GM23248 (cell line): Measurements from ENCODE around the gene IPO4. TPM values are rescaled to one million over a fixed set of nuclear protein-coding genes. Genes with fewer than 3 reads are reported as not detected.

Experiments used
- DNase-seq: peaks from one replicate; pipeline ENCODE4 v3.0.0-alpha.2; 2015
- H2AFZ ChIP-seq: fragments of 200-600 bp; sonication (generic); 2 replicates; pipeline ENCODE4 v1.6.1; 2016; ENCODE audit warnings: antibody characterized with exemption
- H3F3A ChIP-seq: fragments of 200-600 bp; sonication (generic); 2 replicates; pipeline ENCODE4 v1.6.1; 2016; ENCODE audit warnings: mild to moderate bottlenecking, antibody characterized with exemption, mixed run types; ENCODE audit not compliant: insufficient read depth
- H3K27ac ChIP-seq: fragments of 200-600 bp; sonication (generic); 2 replicates; pipeline ENCODE4 v1.5.1; 2016; ENCODE audit warnings: mild to moderate bottlenecking
- H3K27me3 ChIP-seq: fragments of 200-600 bp; sonication (generic); replicated peaks from 2 replicates; pipeline ENCODE4 v1.6.1; 2016; ENCODE audit warnings: mild to moderate bottlenecking; ENCODE audit not compliant: insufficient read depth
- H3K36me3 ChIP-seq: fragments of 200-600 bp; sonication (generic); 2 replicates; pipeline ENCODE4 v1.6.1; 2016; ENCODE audit warnings: low read depth, mild to moderate bottlenecking
- H3K4me1 ChIP-seq: fragments of 200-600 bp; sonication (generic); 2 replicates; pipeline ENCODE4 v1.6.1; 2016; ENCODE audit warnings: mild to moderate bottlenecking; ENCODE audit not compliant: insufficient read depth
- H3K4me2 ChIP-seq: fragments of 200-600 bp; sonication (generic); one replicate; pipeline ENCODE4 v1.6.1; 2016; ENCODE audit warnings: mild to moderate bottlenecking; ENCODE audit not compliant: unreplicated experiment
- H3K4me3 ChIP-seq: fragments of 200-600 bp; sonication (generic); 2 replicates; pipeline ENCODE4 v1.5.1; 2016; ENCODE audit warnings: mild to moderate bottlenecking
- H3K79me2 ChIP-seq: fragments of 200-600 bp; sonication (generic); 2 replicates; pipeline ENCODE4 v1.6.1; 2016; ENCODE audit warnings: mild to moderate bottlenecking; ENCODE audit not compliant: insufficient read depth
- H3K9ac ChIP-seq: fragments of 200-600 bp; sonication (generic); 2 replicates; pipeline ENCODE4 v1.6.1; 2016; ENCODE audit warnings: mild to moderate bottlenecking
- H3K9me2 ChIP-seq: fragments of 200-600 bp; sonication (generic); 2 replicates; pipeline ENCODE4 v1.6.1; 2016; ENCODE audit warnings: mixed run types, mild to moderate bottlenecking, moderate library complexity; ENCODE audit not compliant: insufficient read depth
- H3K9me3 ChIP-seq: fragments of 200-600 bp; sonication (generic); one replicate; pipeline ENCODE4 v1.6.1; 2017; ENCODE audit warnings: low read depth
- H4K20me1 ChIP-seq: fragments of 200-600 bp; sonication (generic); 2 replicates; pipeline ENCODE4 v1.6.0; 2016; ENCODE audit not compliant: insufficient read depth
- EZH2 ChIP-seq: fragments of 200-600 bp; sonication (generic); IDR thresholded peaks from 2 replicates; pipeline ENCODE4 v1.6.1; 2018; ENCODE audit warnings: antibody characterized with exemption, mild to moderate bottlenecking; ENCODE audit not compliant: insufficient read depth, poor library complexity, severe bottlenecking
- EZH2phosphoT487 ChIP-seq: fragments of 200-600 bp; sonication (generic); IDR thresholded peaks from 2 replicates; pipeline ENCODE4 v1.6.1; 2018; ENCODE audit warnings: antibody characterized with exemption, moderate library complexity, mild to moderate bottlenecking, low read depth; ENCODE audit not compliant: insufficient read depth
- WGBS, 2 experiments: methylation state at CpG; one replicate each; pipeline ENCODE4 v1.1.6; 2015 to 2017; ENCODE audit warnings: low lambda C conversion rate in 2 of 2, low coverage in 1 of 2; ENCODE audit errors: missing lambda C conversion rate in 2 of 2; 5-methylcytosine and 5-hydroxymethylcytosine counted together
- in situ Hi-C: fragments of 300-500 bp; cut with MboI; formaldehyde crosslinking; loops from 2 replicates; pipeline ENCODE4 v1.15.0; 2020
- polyA plus RNA-seq: library from polyadenylated mRNA; unstranded; fragments of >200 nt; fragmentation: Nextera tagmentation; extraction: Ambion mirVana; gene quantifications from 2 replicates; pipeline ENCODE4 v1.2.1, GENCODE V29; 2016
- total RNA-seq: library from RNA; depleted of rRNA; stranded (reverse); fragments of >200 nt; shearing (Covaris generic); gene quantifications from 2 replicates; pipeline ENCODE4 v1.2.3, GENCODE V29; 2014

Gene IPO4
- total and polyA plus RNA-seq, 2 experiments from 2014 or later, result 33.6 to 58.3 TPM

DNA sequence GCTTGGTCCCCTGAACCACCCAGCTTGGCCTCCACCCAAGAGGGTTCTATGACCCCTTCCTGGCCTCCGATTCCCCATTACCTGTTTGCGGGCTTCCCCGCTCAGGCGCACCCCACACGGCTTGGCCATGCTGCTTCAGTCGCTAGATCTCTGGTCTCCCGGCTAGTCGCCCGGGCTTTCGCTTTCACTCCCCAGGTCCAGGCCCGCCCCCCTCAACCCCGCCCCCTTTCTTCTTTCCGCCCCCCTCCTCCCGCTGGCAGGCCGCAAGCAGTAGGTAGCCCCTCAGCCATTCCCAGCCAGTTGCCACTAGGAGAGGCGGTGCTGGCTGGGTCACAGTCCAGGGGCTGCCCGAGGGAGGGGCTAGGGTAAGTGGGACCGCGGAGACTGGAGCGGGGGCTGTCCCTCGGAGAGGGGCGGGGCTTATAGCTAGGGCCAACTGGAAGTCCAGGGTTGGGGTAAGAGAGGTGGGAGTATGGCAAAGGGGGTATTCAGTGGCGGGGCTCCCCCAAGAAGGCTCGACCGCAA, 42.1 kb downstream of the IPO4 start, which contains the start of gene PSME2:
TSS of gene PSME2 (minus strand) at position 158 of the 525 bp plus-strand sequence. CDS start at position 129, 29 bp downstream.
- H2AFZ ChIP-seq, result peak within 1 kb of the TSS; percentile 66
- H4K20me1 ChIP-seq, result no peaks in the 10 kb centered on the region
- DNase-seq, result peak; percentile 95
- peaks cover 55% of the 10 kb centered on the region for H3K79me2 ChIP-seq
- H3K4me3 ChIP-seq, result peak within 1 kb of the TSS; percentile 84
- no peaks in the 10 kb centered on the region for H3K9me2 ChIP-seq
- H3F3A ChIP-seq, result peaks cover 41% of the 10 kb centered on the region
- peaks cover 8% of the 10 kb centered on the region; the same call in 1 of the 2 replicates for H3K36me3 ChIP-seq
- H3K9ac ChIP-seq, result peak within 1 kb of the TSS; percentile 80
- peak within 1 kb of the TSS; percentile 79 for H3K27ac ChIP-seq
- in situ Hi-C loops, result no loop called here
- peak within 1 kb of the TSS; percentile 85 for H3K4me2 ChIP-seq
- H3K4me1 ChIP-seq, result peaks cover 37% of the 10 kb centered on the region
- 0 to 1% methylated on average over 7 to 25 of the region's 25 CpGs for WGBS, 2 experiments
- TF ChIP-seq EZH2 (no peak), EZH2phosphoT487 (no peak)
- H3K9me3 ChIP-seq, result no peaks in the 10 kb centered on the region
- H3K27me3 ChIP-seq, result no peaks in the 10 kb centered on the region

GRCh38 chr14:24145690-24146452, 42.7 kb downstream of the IPO4 start:
- TF ChIP-seq EZH2phosphoT487 (no peak), EZH2 (no peak)
- Histone ChIP-seq H2AFZ (peak overlapping the region; percentile 66), H3K27me3 (no peaks in the 10 kb centered on the region), H3F3A (peaks cover 41% of the 10 kb centered on the region), H4K20me1 (no peaks in the 10 kb centered on the region), H3K4me2 (peak overlapping the region; percentile 83), H3K9me2 (no peaks in the 10 kb centered on the region), H3K9ac (peak overlapping the region; percentile 80), H3K27ac (peak overlapping the region; percentile 79), H3K36me3 (peaks cover 8% of the 10 kb centered on the region; the same call in 1 of the 2 replicates), H3K4me1 (peaks cover 37% of the 10 kb centered on the region), H3K4me3 (peak overlapping the region; percentile 84), H3K9me3 (no peaks in the 10 kb centered on the region), H3K79me2 (peaks cover 55% of the 10 kb centered on the region)
- DNase-seq, result peak; percentile 80
- in situ Hi-C loops, result no loop called here
- 15 to 17% methylated on average over 9 of the region's 9 CpGs for WGBS, 2 experiments

GRCh38 chr14:24145219-24145618, 43.4 kb downstream of the IPO4 start:
- peaks cover 55% of the 10 kb centered on the region for H3K79me2 ChIP-seq
- no peaks in the 10 kb centered on the region for H3K9me3 ChIP-seq
- no peak for DNase-seq
- in situ Hi-C loops, result no loop called here
- H2AFZ ChIP-seq, result no peak overlapping the region
- H3K27ac ChIP-seq, result peak overlapping the region; percentile 79; the same call in 1 of the 2 replicates
- peaks cover 37% of the 10 kb centered on the region for H3K4me1 ChIP-seq
- WGBS, 2 experiments, result 81 to 88% methylated on average over 2 of the region's 2 CpGs
- no peaks in the 10 kb centered on the region for H3K9me2 ChIP-seq
- H3K27me3 ChIP-seq, result no peaks in the 10 kb centered on the region
- H3K4me3 ChIP-seq, result peak overlapping the region; percentile 84
- peaks cover 8% of the 10 kb centered on the region; the same call in 1 of the 2 replicates for H3K36me3 ChIP-seq
- H3K9ac ChIP-seq, result peak overlapping the region; percentile 80
- H3F3A ChIP-seq, result peaks cover 41% of the 10 kb centered on the region
- H3K4me2 ChIP-seq, result peak overlapping the region; percentile 83
- H4K20me1 ChIP-seq, result no peaks in the 10 kb centered on the region
- TF ChIP-seq EZH2phosphoT487 (no peak), EZH2 (no peak)

- peaks cover 44% of the 10 kb centered on the region for H3K4me1 ChIP-seq
- no peak overlapping the region for H3K4me3 ChIP-seq
- H3K9ac ChIP-seq, result no peak overlapping the region
- WGBS, 2 experiments, result 96 to 100% methylated on average over 1 of the region's 1 CpG
- H3K9me2 ChIP-seq, result no peaks in the 10 kb centered on the region
- no peak overlapping the region for H3K27ac ChIP-seq
- DNase-seq, result no peak
- TF ChIP-seq EZH2phosphoT487, result no peak
- TF ChIP-seq EZH2, result no peak
- no peak overlapping the region for H2AFZ ChIP-seq
- in situ Hi-C loops, result no loop called here
- no peaks in the 10 kb centered on the region for H4K20me1 ChIP-seq
- H3K36me3 ChIP-seq, result peaks cover 4% of the 10 kb centered on the region; the same call in 1 of the 2 replicates
- H3K4me2 ChIP-seq, result no peak overlapping the region
- H3F3A ChIP-seq, result peaks cover 41% of the 10 kb centered on the region
- no peaks in the 10 kb centered on the region for H3K27me3 ChIP-seq
- no peaks in the 10 kb centered on the region for H3K9me3 ChIP-seq
- H3K79me2 ChIP-seq, result peaks cover 55% of the 10 kb centered on the region
Observed at GRCh38 chr14:24144451-24144850, 44.2 kb downstream of the IPO4 start.
